ENCODE measurements around the gene GREB1.

The GREB1 gene

DNA sequence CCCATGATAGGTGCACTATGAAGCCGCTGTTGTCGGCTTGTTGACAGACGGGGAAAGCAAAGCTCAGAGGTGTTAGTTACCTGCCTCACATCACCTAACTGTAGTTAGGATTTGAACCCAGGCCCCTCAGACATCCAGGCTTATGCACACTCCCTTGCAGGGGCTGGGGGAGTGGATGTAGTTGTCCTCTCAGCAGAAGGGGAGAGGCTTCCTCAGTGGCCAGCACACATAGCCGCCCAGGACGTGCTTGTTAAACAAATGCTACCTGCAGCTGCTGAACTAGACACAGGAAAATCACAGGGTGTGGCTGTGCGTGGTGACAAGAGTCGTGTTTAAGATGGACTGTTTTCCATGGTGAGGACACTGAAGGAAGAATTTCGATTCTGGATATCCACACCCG, 39.2 kb downstream of the GREB1 start:
- ChIA-PET POLR2A (no interaction called here), CTCF (interaction anchor here (0.6 to 1.7 kb wide), 6 partner anchors 9 to 125 kb away, joined by 3 to 9 read pairs (median 4); no protein-coding TSS in a partner anchor)
- TF ChIP-seq ZNF624 (tag by site-specific recombination; IDR thresholded peaks at IDR 0.05) (no peak), ZNF510 (tag by site-specific recombination; IDR thresholded peaks at IDR 0.05; ENCODE audit: insufficient replicate concordance) (no peak), ZNF549 (tag by site-specific recombination; IDR thresholded peaks at IDR 0.05) (no peak), HOXD13 (CRISPR knock-in tag; IDR thresholded peaks at IDR 0.05; ENCODE audit: borderline replicate concordance) (no peak), ZNF555 (tag by site-specific recombination; conservative IDR thresholded peaks at IDR 0.05) (no peak), ZNF473 (tag by site-specific recombination; IDR thresholded peaks at IDR 0.05) (no peak), SP7 (tag by site-specific recombination; IDR thresholded peaks at IDR 0.05) (no peak), ZNF350 (tag by site-specific recombination; IDR thresholded peaks at IDR 0.05) (no peak), ZNF391 (tag by site-specific recombination; IDR thresholded peaks at IDR 0.05; ENCODE audit: borderline replicate concordance, low read depth) (no peak), YY1 (tag by site-specific recombination; IDR thresholded peaks at IDR 0.05) (no peak), ZNF184 (tag by site-specific recombination; IDR thresholded peaks at IDR 0.05) (no peak), KLF10 (tag by site-specific recombination; IDR thresholded peaks at IDR 0.05) (no peak), ZNF335 (tag by site-specific recombination; conservative IDR thresholded peaks at IDR 0.05) (no peak)
- TF ChIP-seq, protein P1, sequence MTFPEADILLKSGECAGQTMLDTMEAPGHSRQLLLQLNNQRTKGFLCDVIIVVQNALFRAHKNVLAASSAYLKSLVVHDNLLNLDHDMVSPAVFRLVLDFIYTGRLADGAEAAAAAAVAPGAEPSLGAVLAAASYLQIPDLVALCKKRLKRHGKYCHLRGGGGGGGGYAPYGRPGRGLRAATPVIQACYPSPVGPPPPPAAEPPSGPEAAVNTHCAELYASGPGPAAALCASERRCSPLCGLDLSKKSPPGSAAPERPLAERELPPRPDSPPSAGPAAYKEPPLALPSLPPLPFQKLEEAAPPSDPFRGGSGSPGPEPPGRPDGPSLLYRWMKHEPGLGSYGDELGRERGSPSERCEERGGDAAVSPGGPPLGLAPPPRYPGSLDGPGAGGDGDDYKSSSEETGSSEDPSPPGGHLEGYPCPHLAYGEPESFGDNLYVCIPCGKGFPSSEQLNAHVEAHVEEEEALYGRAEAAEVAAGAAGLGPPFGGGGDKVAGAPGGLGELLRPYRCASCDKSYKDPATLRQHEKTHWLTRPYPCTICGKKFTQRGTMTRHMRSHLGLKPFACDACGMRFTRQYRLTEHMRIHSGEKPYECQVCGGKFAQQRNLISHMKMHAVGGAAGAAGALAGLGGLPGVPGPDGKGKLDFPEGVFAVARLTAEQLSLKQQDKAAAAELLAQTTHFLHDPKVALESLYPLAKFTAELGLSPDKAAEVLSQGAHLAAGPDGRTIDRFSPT (tag by site-specific recombination; IDR thresholded peaks at IDR 0.05), result no peak
- TF ChIP-seq, protein P2, sequence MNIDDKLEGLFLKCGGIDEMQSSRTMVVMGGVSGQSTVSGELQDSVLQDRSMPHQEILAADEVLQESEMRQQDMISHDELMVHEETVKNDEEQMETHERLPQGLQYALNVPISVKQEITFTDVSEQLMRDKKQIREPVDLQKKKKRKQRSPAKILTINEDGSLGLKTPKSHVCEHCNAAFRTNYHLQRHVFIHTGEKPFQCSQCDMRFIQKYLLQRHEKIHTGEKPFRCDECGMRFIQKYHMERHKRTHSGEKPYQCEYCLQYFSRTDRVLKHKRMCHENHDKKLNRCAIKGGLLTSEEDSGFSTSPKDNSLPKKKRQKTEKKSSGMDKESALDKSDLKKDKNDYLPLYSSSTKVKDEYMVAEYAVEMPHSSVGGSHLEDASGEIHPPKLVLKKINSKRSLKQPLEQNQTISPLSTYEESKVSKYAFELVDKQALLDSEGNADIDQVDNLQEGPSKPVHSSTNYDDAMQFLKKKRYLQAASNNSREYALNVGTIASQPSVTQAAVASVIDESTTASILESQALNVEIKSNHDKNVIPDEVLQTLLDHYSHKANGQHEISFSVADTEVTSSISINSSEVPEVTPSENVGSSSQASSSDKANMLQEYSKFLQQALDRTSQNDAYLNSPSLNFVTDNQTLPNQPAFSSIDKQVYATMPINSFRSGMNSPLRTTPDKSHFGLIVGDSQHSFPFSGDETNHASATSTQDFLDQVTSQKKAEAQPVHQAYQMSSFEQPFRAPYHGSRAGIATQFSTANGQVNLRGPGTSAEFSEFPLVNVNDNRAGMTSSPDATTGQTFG (tag by site-specific recombination; IDR thresholded peaks at IDR 0.05; ENCODE audit: borderline replicate concordance), result no peak
- TF ChIP-seq, protein P3, sequence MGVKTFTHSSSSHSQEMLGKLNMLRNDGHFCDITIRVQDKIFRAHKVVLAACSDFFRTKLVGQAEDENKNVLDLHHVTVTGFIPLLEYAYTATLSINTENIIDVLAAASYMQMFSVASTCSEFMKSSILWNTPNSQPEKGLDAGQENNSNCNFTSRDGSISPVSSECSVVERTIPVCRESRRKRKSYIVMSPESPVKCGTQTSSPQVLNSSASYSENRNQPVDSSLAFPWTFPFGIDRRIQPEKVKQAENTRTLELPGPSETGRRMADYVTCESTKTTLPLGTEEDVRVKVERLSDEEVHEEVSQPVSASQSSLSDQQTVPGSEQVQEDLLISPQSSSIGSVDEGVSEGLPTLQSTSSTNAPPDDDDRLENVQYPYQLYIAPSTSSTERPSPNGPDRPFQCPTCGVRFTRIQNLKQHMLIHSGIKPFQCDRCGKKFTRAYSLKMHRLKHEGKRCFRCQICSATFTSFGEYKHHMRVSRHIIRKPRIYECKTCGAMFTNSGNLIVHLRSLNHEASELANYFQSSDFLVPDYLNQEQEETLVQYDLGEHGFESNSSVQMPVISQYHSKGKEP (tag by site-specific recombination; IDR thresholded peaks at IDR 0.05), result no peak
- Histone ChIP-seq H3K4me1 (ENCODE audit: control insufficient read depth, insufficient read depth, low read length) (no peaks in the 10 kb centered on the region), H3K4me3 (ENCODE audit: low read depth, low read length) (no peak overlapping the region), H3K9me3 (ENCODE audit: control insufficient read depth, insufficient read depth, low read depth, low read length) (no peaks in the 10 kb centered on the region), H3K27ac (ENCODE audit: extremely low read depth, low read depth, low read length) (no peak overlapping the region), H3K36me3 (ENCODE audit: control insufficient read depth in 2 of 2, insufficient read depth in 1 of 2, low read length in 2 of 2) (no peaks in the 10 kb centered on the region)

- POLR2A ChIA-PET, result no interaction called here
- CTCF ChIA-PET, result interaction anchor here (0.6 to 1.7 kb wide), 4 partner anchors 9 to 126 kb away, joined by 3 to 9 read pairs (median 4); no protein-coding TSS in a partner anchor
- TF ChIP-seq ZNF792 (tag by site-specific recombination; IDR thresholded peaks at IDR 0.05), result no peak
- TF ChIP-seq ZBTB17 (tag by site-specific recombination; IDR thresholded peaks at IDR 0.05), result no peak
- TF ChIP-seq ZNF335 (tag by site-specific recombination; conservative IDR thresholded peaks at IDR 0.05), result no peak
- TF ChIP-seq ZNF639 (tag by site-specific recombination; IDR thresholded peaks at IDR 0.05), result no peak
- no peak for TF ChIP-seq ZNF518A (tag by site-specific recombination; conservative IDR thresholded peaks at IDR 0.05; ENCODE audit: low read depth)
- TF ChIP-seq SALL2 (tag by site-specific recombination; IDR thresholded peaks at IDR 0.05; ENCODE audit: borderline replicate concordance), result no peak
- TF ChIP-seq ZNF555 (tag by site-specific recombination; conservative IDR thresholded peaks at IDR 0.05), result no peak
These were observed 39.8 kb downstream of the GREB1 start for GRCh38 chr2:11573418-11574175.

More at GRCh38 chr2:11573418-11574175, 39.8 kb downstream of the GREB1 start:
- H3K4me3 ChIP-seq (ENCODE audit: low read depth, low read length), result no peak overlapping the region
- no peaks in the 10 kb centered on the region for H3K4me1 ChIP-seq (ENCODE audit: control insufficient read depth, insufficient read depth, low read length)
- no peaks in the 10 kb centered on the region for H3K9me3 ChIP-seq (ENCODE audit: control insufficient read depth, insufficient read depth, low read depth, low read length)
- no peaks in the 10 kb centered on the region for H3K36me3 ChIP-seq (ENCODE audit: control insufficient read depth in 2 of 2, insufficient read depth in 1 of 2, low read length in 2 of 2)
- no peak overlapping the region for H3K27ac ChIP-seq (ENCODE audit: extremely low read depth, low read depth, low read length)
